ENCODE results near the gene CDH8.

- TF ChIP-seq, protein P1, sequence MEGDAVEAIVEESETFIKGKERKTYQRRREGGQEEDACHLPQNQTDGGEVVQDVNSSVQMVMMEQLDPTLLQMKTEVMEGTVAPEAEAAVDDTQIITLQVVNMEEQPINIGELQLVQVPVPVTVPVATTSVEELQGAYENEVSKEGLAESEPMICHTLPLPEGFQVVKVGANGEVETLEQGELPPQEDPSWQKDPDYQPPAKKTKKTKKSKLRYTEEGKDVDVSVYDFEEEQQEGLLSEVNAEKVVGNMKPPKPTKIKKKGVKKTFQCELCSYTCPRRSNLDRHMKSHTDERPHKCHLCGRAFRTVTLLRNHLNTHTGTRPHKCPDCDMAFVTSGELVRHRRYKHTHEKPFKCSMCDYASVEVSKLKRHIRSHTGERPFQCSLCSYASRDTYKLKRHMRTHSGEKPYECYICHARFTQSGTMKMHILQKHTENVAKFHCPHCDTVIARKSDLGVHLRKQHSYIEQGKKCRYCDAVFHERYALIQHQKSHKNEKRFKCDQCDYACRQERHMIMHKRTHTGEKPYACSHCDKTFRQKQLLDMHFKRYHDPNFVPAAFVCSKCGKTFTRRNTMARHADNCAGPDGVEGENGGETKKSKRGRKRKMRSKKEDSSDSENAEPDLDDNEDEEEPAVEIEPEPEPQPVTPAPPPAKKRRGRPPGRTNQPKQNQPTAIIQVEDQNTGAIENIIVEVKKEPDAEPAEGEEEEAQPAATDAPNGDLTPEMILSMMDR (IDR thresholded peaks at IDR 0.05 in 2 of 3, conservative IDR thresholded peaks at IDR 0.05 in 1 of 3; ENCODE audit: borderline replicate concordance in 1 of 3, insufficient read depth in 1 of 3, low read depth in 2 of 3, low read length in 2 of 3): no peak
- no peak for TF ChIP-seq ZNF274 (IDR thresholded peaks at IDR 0.05; ENCODE audit: low read depth, low read length)
- no peak for TF ChIP-seq POLR2A (IDR thresholded peaks at IDR 0.05; ENCODE audit: borderline replicate concordance, extremely low read depth, insufficient read depth, insufficient read length)
- TF ChIP-seq YY1 (IDR thresholded peaks at IDR 0.05; ENCODE audit: extremely low read depth, insufficient replicate concordance, low read depth, low read length): no peak
- TF ChIP-seq CBX3 (IDR thresholded peaks at IDR 0.05; ENCODE audit: low read depth): no peak
- TF ChIP-seq SP1 (IDR thresholded peaks at IDR 0.05; ENCODE audit: low read depth): no peak
- no peak for TF ChIP-seq EZH2phosphoT487 (IDR thresholded peaks at IDR 0.05; ENCODE audit: borderline replicate concordance)
- no peak for TF ChIP-seq EZH2 (IDR thresholded peaks at IDR 0.05)
- TF ChIP-seq MAX (IDR thresholded peaks at IDR 0.05): no peak
- TF ChIP-seq POLR2AphosphoS5 (IDR thresholded peaks at IDR 0.05; ENCODE audit: low read depth, low read length): no peak
- no peak for TF ChIP-seq FOSL1 (IDR thresholded peaks at IDR 0.05; ENCODE audit: low read depth)
- no peak for TF ChIP-seq JUND (IDR thresholded peaks at IDR 0.05)
- no peak for TF ChIP-seq ELF1 (IDR thresholded peaks at IDR 0.05; ENCODE audit: borderline replicate concordance, low read depth)
- TF ChIP-seq, protein P2, sequence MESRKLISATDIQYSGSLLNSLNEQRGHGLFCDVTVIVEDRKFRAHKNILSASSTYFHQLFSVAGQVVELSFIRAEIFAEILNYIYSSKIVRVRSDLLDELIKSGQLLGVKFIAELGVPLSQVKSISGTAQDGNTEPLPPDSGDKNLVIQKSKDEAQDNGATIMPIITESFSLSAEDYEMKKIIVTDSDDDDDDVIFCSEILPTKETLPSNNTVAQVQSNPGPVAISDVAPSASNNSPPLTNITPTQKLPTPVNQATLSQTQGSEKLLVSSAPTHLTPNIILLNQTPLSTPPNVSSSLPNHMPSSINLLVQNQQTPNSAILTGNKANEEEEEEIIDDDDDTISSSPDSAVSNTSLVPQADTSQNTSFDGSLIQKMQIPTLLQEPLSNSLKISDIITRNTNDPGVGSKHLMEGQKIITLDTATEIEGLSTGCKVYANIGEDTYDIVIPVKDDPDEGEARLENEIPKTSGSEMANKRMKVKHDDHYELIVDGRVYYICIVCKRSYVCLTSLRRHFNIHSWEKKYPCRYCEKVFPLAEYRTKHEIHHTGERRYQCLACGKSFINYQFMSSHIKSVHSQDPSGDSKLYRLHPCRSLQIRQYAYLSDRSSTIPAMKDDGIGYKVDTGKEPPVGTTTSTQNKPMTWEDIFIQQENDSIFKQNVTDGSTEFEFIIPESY (IDR thresholded peaks at IDR 0.05; ENCODE audit: extremely low read depth, insufficient replicate concordance, low read length): no peak
These were observed 309.5 kb downstream of the CDH8 start for GRCh38 chr16:61726701-61727100.
